Activated CD4-positive, alpha-beta memory T cell treated with anti-CD3 and anti-CD28 coated beads, Interleukin-2, amount 10 ng/mL, durations not matched to agents 7 days and 5 days (primary cell): ENCODE data around the gene TPSB2. TPM values are rescaled to one million over a fixed set of nuclear protein-coding genes. Genes with fewer than 3 reads are reported as not detected.

Source experiments
- CTCF ChIA-PET: fragments of 350-600 bp; sonication (Branson Sonifier 250); formaldehyde crosslinking; loops from one replicate; lab custom pipeline; 2021; ENCODE audit warnings: antibody characterized with exemption, inconsistent platforms; lab: Charles Lee
- POLR2A ChIA-PET: fragments of 350-600 bp; sonication (Branson Sonifier 250); formaldehyde crosslinking; loops from one replicate; lab custom pipeline; 2021; ENCODE audit warnings: antibody characterized with exemption; lab: Charles Lee
- DNase-seq: peaks from one replicate; pipeline ENCODE4 v3.0.0-alpha.2; 2020
- H3K27ac Mint-ChIP-seq: one replicate; pipeline ENCODE4 v1.8.0; 2021; ENCODE audit warnings: mild to moderate bottlenecking, mixed read lengths
- H3K27me3 Mint-ChIP-seq: one replicate; pipeline ENCODE4 v1.8.0; 2021; ENCODE audit warnings: mixed read lengths
- H3K36me3 Mint-ChIP-seq: one replicate; pipeline ENCODE4 v1.8.0; 2021; ENCODE audit warnings: low read depth, mixed read lengths
- H3K4me1 Mint-ChIP-seq: one replicate; pipeline ENCODE4 v1.8.0; 2021; ENCODE audit warnings: mixed read lengths
- H3K4me3 Mint-ChIP-seq: one replicate; pipeline ENCODE4 v1.8.0; 2021; ENCODE audit warnings: mild to moderate bottlenecking, mixed read lengths
- H3K9me3 Mint-ChIP-seq: one replicate; pipeline ENCODE4 v1.8.0; 2021; ENCODE audit warnings: mixed read lengths
- total RNA-seq, 2 experiments: library from RNA; stranded (reverse); gene quantifications; one replicate each; pipeline ENCODE4 v1.2.3, GENCODE V29; 2021

TPSB2 gene
- total RNA-seq, 2 experiments from 2014 or later, result not detected

GRCh38 chr16:1225051-1225451, 4.9 kb downstream of the TPSB2 start, which contains the start of gene TPSG1:
Gene TPSG1, minus strand, starts transcription at chr16:1225268. Its CDS starts 16 bp downstream, at chr16:1225252.
- no peaks in the 10 kb centered on the region for H3K27me3 Mint-ChIP-seq
- ChIA-PET CTCF (no interaction called here), POLR2A (no interaction called here)
- no peaks in the 10 kb centered on the region for H3K36me3 Mint-ChIP-seq
- H3K27ac Mint-ChIP-seq, result no peak within 1 kb of the TSS
- H3K9me3 Mint-ChIP-seq, result no peaks in the 10 kb centered on the region
- H3K4me1 Mint-ChIP-seq, result no peaks in the 10 kb centered on the region
- DNase-seq, result no peak
- H3K4me3 Mint-ChIP-seq, result no peak within 1 kb of the TSS

GRCh38 chr16:1224558-1224957, 5.4 kb downstream of the TPSB2 start:
- DNase-seq, result no peak
- ChIA-PET CTCF (no interaction called here), POLR2A (no interaction called here)
- H3K27me3 Mint-ChIP-seq, result no peaks in the 10 kb centered on the region
- no peak overlapping the region for H3K27ac Mint-ChIP-seq
- H3K4me1 Mint-ChIP-seq, result no peaks in the 10 kb centered on the region
- no peaks in the 10 kb centered on the region for H3K36me3 Mint-ChIP-seq
- no peak overlapping the region for H3K4me3 Mint-ChIP-seq
- H3K9me3 Mint-ChIP-seq, result no peaks in the 10 kb centered on the region

GRCh38 chr16:1223355-1224214, 6.4 kb downstream of the TPSB2 start:
- no peak overlapping the region for H3K27ac Mint-ChIP-seq
- no peaks in the 10 kb centered on the region for H3K9me3 Mint-ChIP-seq
- POLR2A ChIA-PET, result no interaction called here
- DNase-seq, result no peak
- H3K4me1 Mint-ChIP-seq, result no peaks in the 10 kb centered on the region
- H3K4me3 Mint-ChIP-seq, result no peak overlapping the region
- H3K27me3 Mint-ChIP-seq, result no peaks in the 10 kb centered on the region
- H3K36me3 Mint-ChIP-seq, result no peaks in the 10 kb centered on the region
- CTCF ChIA-PET, result no interaction called here

- no peak for DNase-seq
- H3K4me1 Mint-ChIP-seq, result no peaks in the 10 kb centered on the region
- ChIA-PET POLR2A (no interaction called here), CTCF (no interaction called here)
- no peak overlapping the region for H3K4me3 Mint-ChIP-seq
- no peaks in the 10 kb centered on the region for H3K27me3 Mint-ChIP-seq
- no peak overlapping the region for H3K27ac Mint-ChIP-seq
- no peaks in the 10 kb centered on the region for H3K9me3 Mint-ChIP-seq
- no peaks in the 10 kb centered on the region for H3K36me3 Mint-ChIP-seq
Observed at GRCh38 chr16:1222553-1223354, 7.2 kb downstream of the TPSB2 start.

- Mint-ChIP-seq H3K9me3 (no peaks in the 10 kb centered on the region), H3K4me3 (no peak overlapping the region), H3K27me3 (no peaks in the 10 kb centered on the region), H3K4me1 (no peaks in the 10 kb centered on the region), H3K27ac (no peak overlapping the region), H3K36me3 (no peaks in the 10 kb centered on the region)
- DNase-seq, result no peak
- CTCF ChIA-PET, result no interaction called here
- POLR2A ChIA-PET, result no interaction called here
Observed at GRCh38 chr16:1221628-1222552, 8.1 kb downstream of the TPSB2 start.

GRCh38 chr16:1220841-1221627, 8.9 kb downstream of the TPSB2 start:
- DNase-seq, result no peak
- Mint-ChIP-seq H3K27me3 (no peaks in the 10 kb centered on the region), H3K4me1 (no peaks in the 10 kb centered on the region), H3K9me3 (no peaks in the 10 kb centered on the region), H3K4me3 (no peak overlapping the region), H3K27ac (no peak overlapping the region), H3K36me3 (no peaks in the 10 kb centered on the region)
- POLR2A ChIA-PET, result no interaction called here
- CTCF ChIA-PET, result no interaction called here

GRCh38 chr16:1220098-1220728, 9.8 kb downstream of the TPSB2 start:
- Mint-ChIP-seq H3K36me3 (no peaks in the 10 kb centered on the region), H3K27ac (no peak overlapping the region), H3K4me3 (no peak overlapping the region), H3K4me1 (no peaks in the 10 kb centered on the region), H3K27me3 (no peaks in the 10 kb centered on the region), H3K9me3 (no peaks in the 10 kb centered on the region)
- POLR2A ChIA-PET, result no interaction called here
- DNase-seq, result no peak
- CTCF ChIA-PET, result no interaction called here

GRCh38 chr16:1218930-1219611, 10.9 kb downstream of the TPSB2 start:
- H3K4me3 Mint-ChIP-seq, result no peak overlapping the region
- ChIA-PET CTCF (no interaction called here), POLR2A (no interaction called here)
- H3K4me1 Mint-ChIP-seq, result no peaks in the 10 kb centered on the region
- no peaks in the 10 kb centered on the region for H3K9me3 Mint-ChIP-seq
- no peak for DNase-seq
- no peaks in the 10 kb centered on the region for H3K27me3 Mint-ChIP-seq
- no peak overlapping the region for H3K27ac Mint-ChIP-seq
- H3K36me3 Mint-ChIP-seq, result no peaks in the 10 kb centered on the region

- H3K4me1 Mint-ChIP-seq, result no peaks in the 10 kb centered on the region
- POLR2A ChIA-PET, result no interaction called here
- H3K9me3 Mint-ChIP-seq, result no peaks in the 10 kb centered on the region
- H3K4me3 Mint-ChIP-seq, result no peak overlapping the region
- no peak overlapping the region for H3K27ac Mint-ChIP-seq
- H3K36me3 Mint-ChIP-seq, result no peaks in the 10 kb centered on the region
- H3K27me3 Mint-ChIP-seq, result no peaks in the 10 kb centered on the region
- CTCF ChIA-PET, result no interaction called here
- no peak for DNase-seq
Observed at GRCh38 chr16:1218061-1218929, 11.7 kb downstream of the TPSB2 start.

- ChIA-PET POLR2A (no interaction called here), CTCF (no interaction called here)
- H3K4me3 Mint-ChIP-seq, result no peak overlapping the region
- no peaks in the 10 kb centered on the region for H3K36me3 Mint-ChIP-seq
- DNase-seq, result no peak
- no peaks in the 10 kb centered on the region for H3K27me3 Mint-ChIP-seq
- no peaks in the 10 kb centered on the region for H3K4me1 Mint-ChIP-seq
- no peak overlapping the region for H3K27ac Mint-ChIP-seq
- H3K9me3 Mint-ChIP-seq, result no peaks in the 10 kb centered on the region
Observed at GRCh38 chr16:1217526-1217925, 12.5 kb downstream of the TPSB2 start.
